ENCODE data around the gene ITGB3.

ITGB3 gene

DNA sequence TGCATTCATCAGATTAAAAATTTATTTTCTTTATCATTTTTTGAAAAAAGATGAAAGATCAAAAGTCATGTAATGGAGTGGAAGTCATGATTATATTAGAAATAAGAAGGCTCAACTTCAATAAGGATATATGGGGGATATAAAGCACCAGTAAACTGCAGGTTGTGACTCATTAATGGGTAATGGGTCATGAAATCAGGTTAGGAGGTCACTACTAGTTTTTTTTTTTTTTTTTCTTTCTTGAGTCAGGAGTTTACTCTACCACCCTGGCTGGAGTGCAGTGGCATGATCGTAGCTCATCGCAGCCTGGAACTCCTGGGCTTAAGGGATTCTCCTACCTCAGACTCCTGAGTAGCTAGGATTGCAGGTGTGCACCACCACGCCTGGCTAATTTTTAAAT, 84.4 kb downstream of the ITGB3 start:
- DNase-seq (ENCODE audit: low read depth): no peak

DNA sequence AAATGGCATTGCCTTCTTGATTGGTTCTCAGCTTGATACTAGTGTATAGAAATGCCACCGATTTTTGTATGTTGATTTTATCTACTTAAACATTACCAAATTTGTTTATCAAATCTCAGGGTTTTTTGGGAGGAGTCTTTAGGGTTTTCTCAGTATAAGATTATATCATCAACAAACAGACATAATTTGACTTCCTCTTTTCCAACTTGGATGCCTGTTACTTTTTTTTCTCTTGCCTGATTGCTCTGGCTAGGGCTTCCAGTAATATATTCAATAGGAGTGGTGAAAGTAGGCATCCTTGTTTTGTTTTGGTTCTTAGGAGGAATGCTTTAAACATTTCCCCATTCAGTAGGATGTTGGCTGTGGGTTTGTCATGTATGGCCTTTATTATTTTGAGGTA, 99.2 kb downstream of the ITGB3 start:
- DNase-seq (ENCODE audit: low read depth): no peak

DNA sequence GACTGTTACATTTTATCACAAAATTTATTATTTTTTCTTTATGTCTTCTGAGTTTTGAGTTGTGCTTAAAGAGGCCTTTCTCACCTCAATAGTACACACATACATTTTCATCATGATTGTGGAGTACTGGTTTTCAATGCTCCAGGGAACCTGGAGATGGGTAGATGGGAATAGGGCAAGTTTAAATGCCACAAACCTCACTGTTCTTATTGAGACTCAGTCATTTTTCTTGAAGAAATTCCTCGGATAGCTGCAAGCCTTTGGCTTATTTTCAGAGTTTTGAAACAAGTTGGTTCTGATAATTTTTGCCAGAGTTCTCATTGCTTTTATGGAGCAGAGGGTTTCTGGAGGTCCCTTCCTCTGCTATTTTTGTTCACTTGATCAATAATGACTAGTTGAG, 105.0 kb downstream of the ITGB3 start:
- DNase-seq (ENCODE audit: low read depth): no peak

Measured in fibroblast of gingiva (primary cell).